AG10803 (cell line): ENCODE data around the gene JARID2.

Experiments used
- DNase-seq: peaks from one replicate; pipeline ENCODE4 v3.0.0; 2010; ENCODE audit warnings: low read depth
- H3K4me3 ChIP-seq: 2 replicates; pipeline ENCODE4 v1.5.1; 2011; ENCODE audit warnings: mild to moderate bottlenecking, low read length, control low read depth
- TF ChIP-seq, protein P1 (sequence below): conservative IDR thresholded peaks from 2 replicates; pipeline ENCODE4 v1.5.1; 2011; ENCODE audit warnings: mild to moderate bottlenecking, low read length, control low read depth, inconsistent platforms

JARID2 gene

DNA sequence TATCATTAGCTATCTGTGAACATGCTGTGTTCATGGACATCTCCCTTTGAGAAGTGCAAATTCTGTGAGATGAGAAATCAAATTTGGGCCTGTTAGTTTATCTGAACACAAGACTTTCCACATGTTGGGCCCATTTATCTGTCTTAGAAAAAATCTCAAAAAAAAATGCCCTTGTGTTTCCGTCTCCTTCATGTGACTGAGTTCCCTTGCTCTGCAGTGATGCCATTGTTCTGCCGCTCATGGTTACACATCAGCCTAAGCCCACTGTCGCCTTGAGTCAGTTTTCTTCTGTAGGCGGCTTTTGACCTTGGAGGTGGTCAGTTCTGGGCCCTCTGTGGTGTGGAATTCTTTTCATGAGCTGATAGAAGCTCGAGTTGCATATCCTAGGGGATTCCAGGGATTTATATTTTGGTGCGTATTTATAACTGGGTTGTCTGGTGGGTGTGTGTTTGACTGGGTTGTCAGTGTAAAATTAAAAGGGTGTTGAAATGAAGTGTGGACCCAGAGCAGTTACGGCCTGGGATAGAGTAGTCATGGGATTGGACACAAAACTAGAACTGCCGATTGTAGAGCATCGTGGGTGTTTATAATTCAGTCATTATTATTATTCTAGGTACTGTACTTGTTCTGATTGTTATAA lies 156.7 kb downstream of the JARID2 start:
- TF ChIP-seq, protein P1, sequence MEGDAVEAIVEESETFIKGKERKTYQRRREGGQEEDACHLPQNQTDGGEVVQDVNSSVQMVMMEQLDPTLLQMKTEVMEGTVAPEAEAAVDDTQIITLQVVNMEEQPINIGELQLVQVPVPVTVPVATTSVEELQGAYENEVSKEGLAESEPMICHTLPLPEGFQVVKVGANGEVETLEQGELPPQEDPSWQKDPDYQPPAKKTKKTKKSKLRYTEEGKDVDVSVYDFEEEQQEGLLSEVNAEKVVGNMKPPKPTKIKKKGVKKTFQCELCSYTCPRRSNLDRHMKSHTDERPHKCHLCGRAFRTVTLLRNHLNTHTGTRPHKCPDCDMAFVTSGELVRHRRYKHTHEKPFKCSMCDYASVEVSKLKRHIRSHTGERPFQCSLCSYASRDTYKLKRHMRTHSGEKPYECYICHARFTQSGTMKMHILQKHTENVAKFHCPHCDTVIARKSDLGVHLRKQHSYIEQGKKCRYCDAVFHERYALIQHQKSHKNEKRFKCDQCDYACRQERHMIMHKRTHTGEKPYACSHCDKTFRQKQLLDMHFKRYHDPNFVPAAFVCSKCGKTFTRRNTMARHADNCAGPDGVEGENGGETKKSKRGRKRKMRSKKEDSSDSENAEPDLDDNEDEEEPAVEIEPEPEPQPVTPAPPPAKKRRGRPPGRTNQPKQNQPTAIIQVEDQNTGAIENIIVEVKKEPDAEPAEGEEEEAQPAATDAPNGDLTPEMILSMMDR, result no peak
- DNase-seq, result no peak
- H3K4me3 ChIP-seq, result no peak overlapping the region

DNA sequence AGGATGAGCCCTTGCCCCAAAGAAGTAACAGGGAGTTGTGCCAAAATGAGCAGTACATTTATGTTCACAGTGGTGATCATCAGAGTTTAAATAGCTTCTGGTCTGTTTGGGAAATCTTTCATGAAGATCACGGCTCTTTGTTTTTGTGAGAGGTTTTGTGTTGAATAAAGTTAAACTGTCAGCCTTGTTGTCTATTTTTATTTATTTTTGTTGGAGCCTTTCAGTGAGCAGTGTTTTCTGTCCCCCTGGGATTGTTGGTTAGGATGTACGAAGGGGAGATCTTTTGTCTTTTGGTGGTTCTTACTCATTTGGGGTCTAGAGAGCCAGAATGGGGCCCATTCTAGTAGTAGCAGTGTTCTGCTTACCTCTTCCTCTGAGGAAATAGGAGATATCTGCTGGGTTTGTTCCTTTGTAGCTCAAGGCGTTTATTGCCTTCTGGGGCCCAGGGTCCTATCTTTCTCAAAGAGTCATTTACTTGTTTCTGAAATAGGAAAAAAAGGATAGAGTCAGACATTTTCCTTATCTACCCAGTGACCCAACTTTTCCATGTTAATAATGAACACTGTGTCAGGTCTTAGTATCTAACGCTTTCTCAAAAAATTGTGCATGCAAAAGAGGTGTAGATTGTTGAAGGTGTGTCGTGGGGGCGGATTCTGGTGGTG lies 157.4 kb downstream of the JARID2 start:
- H3K4me3 ChIP-seq, result no peak overlapping the region
- TF ChIP-seq, protein P1, result no peak
- DNase-seq, result no peak

DNA sequence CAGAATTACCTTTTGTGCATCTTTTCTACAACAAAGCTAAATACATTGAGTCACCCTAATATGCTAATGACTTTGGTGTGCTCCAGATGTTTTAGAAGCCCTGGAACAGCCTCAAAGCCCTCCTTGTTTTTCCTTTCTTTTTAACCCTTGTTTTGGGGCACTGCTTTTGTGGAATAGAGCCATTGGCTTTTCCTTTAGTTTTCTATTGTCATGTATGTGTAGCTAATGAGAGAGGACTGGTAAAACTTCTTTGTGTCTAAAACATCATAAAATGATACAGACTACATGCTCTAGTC lies 158.8 kb downstream of the JARID2 start:
- DNase-seq, result no peak
- no peak overlapping the region for H3K4me3 ChIP-seq
- TF ChIP-seq, protein P1, result no peak

DNA sequence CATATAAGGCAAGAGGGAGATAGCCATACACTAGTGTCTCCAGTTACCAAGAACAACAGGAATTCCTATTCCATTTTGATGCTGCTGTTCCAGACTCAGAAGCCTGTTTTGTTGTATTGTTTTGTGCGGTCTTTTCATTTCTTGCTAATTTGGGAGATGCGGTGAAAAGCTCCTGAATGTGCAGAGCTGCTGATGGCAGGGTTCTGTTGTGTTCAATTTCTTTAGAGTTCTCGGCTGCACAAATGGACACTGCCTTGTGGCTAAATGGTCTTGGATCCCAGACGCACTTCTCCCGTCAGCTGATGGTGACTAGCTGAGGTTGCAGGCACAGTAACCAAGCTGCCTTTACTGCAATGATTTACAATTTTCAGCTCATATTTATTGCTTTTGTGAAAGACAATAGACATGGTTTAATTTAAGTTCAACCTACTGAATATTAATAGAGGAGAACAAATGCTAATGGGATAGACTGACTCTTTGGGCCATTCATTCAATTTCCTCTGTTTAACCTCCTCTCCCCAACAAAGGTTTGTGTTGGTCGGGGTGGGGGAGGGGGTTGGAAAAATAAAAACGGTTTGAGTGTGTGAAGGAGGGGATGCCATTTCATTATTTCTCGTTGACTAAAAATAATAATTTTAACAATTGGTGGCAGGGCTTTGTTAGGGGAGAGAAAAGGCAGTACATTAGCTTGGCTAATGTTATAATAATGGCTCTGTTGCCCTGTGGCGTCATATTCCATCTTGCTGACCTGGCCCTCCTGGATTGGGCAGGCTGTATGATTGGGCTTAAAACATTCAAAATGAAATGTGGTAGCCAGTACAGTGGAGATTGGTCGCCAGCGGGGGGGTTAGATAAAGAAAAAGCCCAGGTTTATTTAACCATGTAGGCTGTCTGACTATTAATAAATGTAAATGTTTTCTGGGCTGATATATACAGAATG lies 159.5 kb downstream of the JARID2 start:
- TF ChIP-seq, protein P1, result no peak
- DNase-seq, result no peak
- no peak overlapping the region for H3K4me3 ChIP-seq

DNA sequence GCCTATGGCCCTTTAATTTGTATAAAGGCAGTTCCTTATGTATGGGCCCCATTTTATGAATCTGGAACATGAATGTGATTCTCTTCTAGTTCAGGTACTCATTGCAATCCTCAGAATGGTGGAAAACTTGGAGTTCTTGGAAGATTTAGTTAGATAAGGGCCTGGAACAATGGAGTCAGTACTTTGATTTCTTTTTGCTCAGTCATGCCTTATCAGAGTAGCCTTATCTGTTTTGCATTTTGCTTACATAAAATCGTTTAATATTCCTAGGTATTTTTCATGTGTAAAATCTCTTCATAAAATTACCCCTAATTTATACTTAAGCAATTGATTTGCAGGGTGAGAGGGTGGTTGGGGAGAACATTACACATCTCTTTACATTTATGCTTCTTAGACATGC lies 160.6 kb downstream of the JARID2 start:
- DNase-seq, result no peak
- H3K4me3 ChIP-seq, result no peak overlapping the region
- TF ChIP-seq, protein P1, result no peak

- TF ChIP-seq, protein P1, result no peak
- H3K4me3 ChIP-seq, result no peak overlapping the region
- no peak for DNase-seq
Observed at GRCh38 chr6:15408008-15408407, 162.1 kb downstream of the JARID2 start.
